ENCODE measurements around the gene CDA.

CDA gene

GRCh38 chr1:20588634-20589225 is at the start of gene CDA:
Gene CDA (plus strand): TSS chr1:20589097. CDS start chr1:20589130, 33 bp downstream.
- DNase-seq = no peak

GRCh38 chr1:20540281-20540680 is 48.6 kb upstream of the CDA start:
- DNase-seq = no peak

GRCh38 chr1:20546637-20547036 is 42.3 kb upstream of the CDA start:
- DNase-seq = no peak

- DNase-seq = no peak
Observed at GRCh38 chr1:20551161-20551560, 37.7 kb upstream of the CDA start.

GRCh38 chr1:20551945-20552727 is 36.8 kb upstream of the CDA start, which contains the start of gene FAM43B:
Gene FAM43B (plus strand): TSS chr1:20552573. CDS start chr1:20552974, 401 bp downstream.
- no peak for DNase-seq

- DNase-seq = no peak
Observed at GRCh38 chr1:20552728-20553445, 36.0 kb upstream of the CDA start.

- no peak for DNase-seq
Observed at GRCh38 chr1:20555025-20555757, 33.7 kb upstream of the CDA start.

- DNase-seq = no peak
Observed at GRCh38 chr1:20555758-20556120, 33.2 kb upstream of the CDA start.

- DNase-seq = no peak
Observed at GRCh38 chr1:20558191-20558590, 30.7 kb upstream of the CDA start.

- no peak for DNase-seq
Observed at GRCh38 chr1:20560966-20561365, 27.9 kb upstream of the CDA start.

- DNase-seq = no peak
Observed at GRCh38 chr1:20565234-20565633, 23.7 kb upstream of the CDA start.

- DNase-seq = no peak
Observed at GRCh38 chr1:20569523-20570098, 19.3 kb upstream of the CDA start.

GRCh38 chr1:20571427-20571826 is 17.5 kb upstream of the CDA start:
- DNase-seq = no peak

GRCh38 chr1:20573987-20574386 is 14.9 kb upstream of the CDA start:
- no peak for DNase-seq

- DNase-seq = peak; percentile 26
Observed at GRCh38 chr1:20574686-20575540, 14.0 kb upstream of the CDA start.

GRCh38 chr1:20575541-20576336 is 13.2 kb upstream of the CDA start:
- DNase-seq = no peak

- DNase-seq = no peak
Observed at GRCh38 chr1:20578062-20578461, 10.8 kb upstream of the CDA start.

- DNase-seq = no peak
Observed at GRCh38 chr1:20578721-20579395, 10.0 kb upstream of the CDA start.

GRCh38 chr1:20584890-20585289 is 4.0 kb upstream of the CDA start:
- DNase-seq = no peak

GRCh38 chr1:20586953-20587660 is 1.8 kb upstream of the CDA start:
- no peak for DNase-seq

All from NCI-H446 treated with DMSO at 0.1 percent for 48 hours (cell line).